ENCODE measurements around the gene PROCA1. TPM values are rescaled to one million over a fixed set of nuclear protein-coding genes. Genes with fewer than 3 reads are reported as not detected.

Gene PROCA1
- total and polyA plus RNA-seq, 9 of the 15 experiments (the other 6 are each of a cell fraction or from before 2014, with no cell fraction given), result 0.78 to 16.2 (median 5.6) TPM

DNA sequence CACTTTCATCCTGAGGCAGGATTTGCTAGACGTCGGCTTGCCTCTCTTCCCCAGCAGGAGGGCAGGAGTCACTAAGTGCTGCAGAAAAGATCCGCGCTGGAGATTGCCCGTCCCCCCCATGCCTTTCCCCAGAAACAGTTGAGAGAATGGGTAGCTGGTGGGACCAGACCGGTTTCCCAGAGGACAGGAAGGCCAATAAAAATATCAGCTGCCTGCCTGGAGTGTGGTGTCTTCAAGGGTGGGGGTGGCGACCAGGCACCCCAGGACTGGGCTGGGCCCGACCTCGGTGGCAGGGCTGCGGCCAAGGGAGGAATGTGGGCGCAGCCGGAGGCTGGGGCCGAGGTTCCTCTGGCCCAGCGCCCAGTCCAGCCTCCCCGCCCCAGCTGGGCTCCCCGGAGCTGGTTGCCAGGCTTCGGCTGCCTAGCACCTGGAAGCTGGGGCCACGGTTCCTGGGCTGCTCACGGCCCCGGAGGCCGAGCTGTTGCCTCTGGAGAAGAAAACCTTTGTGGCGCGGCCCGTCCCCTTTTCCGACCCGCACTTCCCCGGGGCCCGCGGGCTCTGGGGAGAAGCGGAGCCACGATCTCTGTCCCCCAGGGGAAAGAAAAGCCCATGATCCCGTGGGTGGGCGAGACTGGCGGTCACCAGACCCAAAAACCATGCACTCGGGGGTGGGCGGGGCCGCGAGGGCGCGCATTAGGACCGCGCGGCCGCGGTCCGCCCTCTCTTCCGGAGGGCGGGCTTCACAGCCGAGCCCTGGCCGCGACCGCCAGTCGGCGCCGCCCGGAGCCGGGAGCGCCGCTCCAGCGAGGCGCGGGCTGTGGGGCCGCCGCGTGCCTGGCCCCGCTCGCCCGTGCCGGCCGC lies 31.8 kb upstream of the PROCA1 start, which contains the start of gene TRAF4:
TRAF4 (plus strand) TSS at position 769 of the 861 bp plus-strand sequence. CDS start 102 bp downstream, outside the sequence.
- H3K4me2 ChIP-seq (ENCODE audit: insufficient read depth, low read length), result peak within 1 kb of the TSS; percentile 94
- peak within 1 kb of the TSS; percentile 93 to 99 for H3K9ac ChIP-seq (ENCODE audit: insufficient read depth in 1 of 2, low read depth in 2 of 2, low read length in 2 of 2)
- BruUV-seq (replicated peaks), result TSS peak; percentile 88
- FAIRE-seq (peak; percentile 98), ATAC-seq (peak; percentile 87), DNase-seq (ENCODE audit: extremely low read depth in 1 of 4, low spot score in 3 of 4) (peak; percentile 90 to 95 (median 93))
- CTCF ChIA-PET (ENCODE audit: low intra/inter-chr PET ratio), result interaction anchor here (0.8 to 1.9 kb wide), 3 partner anchors 13 to 17 kb away, joined by 4 to 14 read pairs (median 8); partner anchors contain the start of genes NEK8 and TLCD1
- H3K4me1 ChIP-seq (replicated peaks in 1 of 2; ENCODE audit: control insufficient read depth in 2 of 2, insufficient read depth in 2 of 2, low read length in 2 of 2), result peaks cover 43 to 81% of the 10 kb centered on the region in 2 experiments
- peak within 1 kb of the TSS; percentile 96 for H3K27ac ChIP-seq (ENCODE audit: extremely low read depth, low read depth, low read length)
- POLR2A ChIA-PET, result interaction anchor here (0.9 to 17.4 kb wide), 5 partner anchors 10 to 97 kb away, joined by 3 to 367 read pairs (median 7); partner anchors contain the start of genes NEK8, PROCA1, RPL23A and SDF2
- intact Hi-C loops (cut with micrococcal nuclease) (loop anchor here (1.0 to 5.0 kb wide), 2 partner anchors 16 to 96 kb away; partner anchors contain the start of gene BLTP2), in situ Hi-C loops (cut with MboI) (no loop called here)
- H3K27me3 ChIP-seq (ENCODE audit: control insufficient read depth in 2 of 2, insufficient read depth in 2 of 2, low read length in 2 of 2), result no peaks in the 10 kb centered on the region
- no peaks in the 10 kb centered on the region for H3K9me3 ChIP-seq (replicated peaks; ENCODE audit: control insufficient read depth, insufficient read depth, low read depth, low read length)
- H2AFZ ChIP-seq (ENCODE audit: low read depth, low read length), result peak within 1 kb of the TSS; percentile 74
- peaks cover 38% of the 10 kb centered on the region; the same call in 2 of the 3 replicates for H3K36me3 ChIP-seq (ENCODE audit: control insufficient read depth, insufficient read depth, low read length)
- peak within 1 kb of the TSS; percentile 87 for H3K4me3 ChIP-seq
- H3K9me1 ChIP-seq (ENCODE audit: control insufficient read depth, insufficient read depth, low read length), result no peaks in the 10 kb centered on the region
- peaks cover 27% of the 10 kb centered on the region for H4K20me1 ChIP-seq (replicated peaks; ENCODE audit: control insufficient read depth, insufficient read depth, low read length)
- peaks cover 52% of the 10 kb centered on the region for H3K79me2 ChIP-seq (ENCODE audit: control insufficient read depth, insufficient read depth, low read length)
- 3% methylated on average over 43 of the region's 70 CpGs for WGBS (ENCODE audit: insufficient coverage, low coverage, missing lambda C conversion rate)
- TF ChIP-seq KLF1 (tag; IDR thresholded peaks at IDR 0.05) (peak; percentile 73), KHSRP (IDR thresholded peaks at IDR 0.05) (no peak), FOXK2 (conservative IDR thresholded peaks at IDR 0.05 in 1 of 2, IDR thresholded peaks at IDR 0.05 in 1 of 2; ENCODE audit: low read depth in 2 of 2) (0 out of 4 replicates have a peak, but pooled peaks of 1 of the 2 experiments have one; percentile 12), BMI1 (IDR thresholded peaks at IDR 0.05; ENCODE audit: low read length) (no peak), SAFB2 (IDR thresholded peaks at IDR 0.05; ENCODE audit: borderline replicate concordance, low read depth, low read length, severe bottlenecking) (no peak), CREB1 (IDR thresholded peaks at IDR 0.05) (peak; percentile 47), CREB1 (CRISPR knock-in tag; IDR thresholded peaks at IDR 0.05) (no peak), KAT7 (CRISPR knock-in tag; IDR thresholded peaks at IDR 0.05; ENCODE audit: borderline replicate concordance) (no peak), HMG20B (CRISPR knock-in tag; IDR thresholded peaks at IDR 0.05) (peak; percentile 71; the same call in 1 of the 2 replicates), EP300 (IDR thresholded peaks at IDR 0.05; ENCODE audit: low read length) (peak; percentile 17; the same call in 1 of the 2 replicates), MAZ (CRISPR knock-in tag; conservative IDR thresholded peaks at IDR 0.05 in 1 of 2, IDR thresholded peaks at IDR 0.05 in 1 of 2) (peak in 1 of 2 experiments; percentile 83; a peak in 2 of 4 replicates), FOXA1 (IDR thresholded peaks at IDR 0.05; ENCODE audit: borderline replicate concordance) (no peak), L3MBTL2 (IDR thresholded peaks at IDR 0.05) (peak; percentile 55; the same call in 1 of the 2 replicates), JUND (IDR thresholded peaks at IDR 0.05; ENCODE audit: borderline replicate concordance, low read depth, low read length) (peak; percentile 14; the same call in 1 of the 2 replicates), JUND (tag; IDR thresholded peaks at IDR 0.05; ENCODE audit: borderline replicate concordance, low read depth, low read length) (no peak; the same call in 2 of the 3 replicates), RBM14 (IDR thresholded peaks at IDR 0.05; ENCODE audit: borderline replicate concordance, insufficient read depth, low read depth, low read length) (0 out of 2 replicates have a peak, but pooled peaks have one; percentile 46), ELF2 (CRISPR knock-in tag; IDR thresholded peaks at IDR 0.05) (peak; percentile 27; the same call in 1 of the 2 replicates)
- TF ChIP-seq, protein P1, sequence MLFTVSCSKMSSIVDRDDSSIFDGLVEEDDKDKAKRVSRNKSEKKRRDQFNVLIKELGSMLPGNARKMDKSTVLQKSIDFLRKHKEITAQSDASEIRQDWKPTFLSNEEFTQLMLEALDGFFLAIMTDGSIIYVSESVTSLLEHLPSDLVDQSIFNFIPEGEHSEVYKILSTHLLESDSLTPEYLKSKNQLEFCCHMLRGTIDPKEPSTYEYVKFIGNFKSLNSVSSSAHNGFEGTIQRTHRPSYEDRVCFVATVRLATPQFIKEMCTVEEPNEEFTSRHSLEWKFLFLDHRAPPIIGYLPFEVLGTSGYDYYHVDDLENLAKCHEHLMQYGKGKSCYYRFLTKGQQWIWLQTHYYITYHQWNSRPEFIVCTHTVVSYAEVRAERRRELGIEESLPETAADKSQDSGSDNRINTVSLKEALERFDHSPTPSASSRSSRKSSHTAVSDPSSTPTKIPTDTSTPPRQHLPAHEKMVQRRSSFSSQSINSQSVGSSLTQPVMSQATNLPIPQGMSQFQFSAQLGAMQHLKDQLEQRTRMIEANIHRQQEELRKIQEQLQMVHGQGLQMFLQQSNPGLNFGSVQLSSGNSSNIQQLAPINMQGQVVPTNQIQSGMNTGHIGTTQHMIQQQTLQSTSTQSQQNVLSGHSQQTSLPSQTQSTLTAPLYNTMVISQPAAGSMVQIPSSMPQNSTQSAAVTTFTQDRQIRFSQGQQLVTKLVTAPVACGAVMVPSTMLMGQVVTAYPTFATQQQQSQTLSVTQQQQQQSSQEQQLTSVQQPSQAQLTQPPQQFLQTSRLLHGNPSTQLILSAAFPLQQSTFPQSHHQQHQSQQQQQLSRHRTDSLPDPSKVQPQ (CRISPR knock-in tag; IDR thresholded peaks at IDR 0.05; ENCODE audit: borderline replicate concordance), result no peak
